H9 (cell line): ENCODE results near the gene FBXO48. TPM values are rescaled to one million over a fixed set of nuclear protein-coding genes. Genes with fewer than 3 reads are reported as not detected.

Experiments
- DNase-seq: peaks from one replicate; pipeline ENCODE4 v3.0.0-alpha.2; 2017
- H2AFZ ChIP-seq: one replicate; pipeline ENCODE4 v1.6.1; 2013; ENCODE audit warnings: mild to moderate bottlenecking, low read length, control low read depth, moderate library complexity
- H2AK5ac ChIP-seq: 2 replicates; pipeline ENCODE4 v1.6.1; 2013; ENCODE audit warnings: low read length, control low read depth, mixed read lengths; ENCODE audit not compliant: insufficient read length
- H2BK120ac ChIP-seq: one replicate; pipeline ENCODE4 v1.6.1; 2013; ENCODE audit warnings: low read depth, mild to moderate bottlenecking, low read length, control low read depth, inconsistent platforms; ENCODE audit not compliant: poor library complexity, severe bottlenecking
- H2BK12ac ChIP-seq: 2 replicates; pipeline ENCODE4 v1.6.1; 2013; ENCODE audit warnings: low read length, control low read depth, mixed read lengths, low read depth; ENCODE audit not compliant: insufficient read length
- H2BK15ac ChIP-seq: 2 replicates; pipeline ENCODE4 v1.6.1; 2013; ENCODE audit warnings: low read depth, low read length, control low read depth
- H2BK20ac ChIP-seq: one replicate; pipeline ENCODE4 v1.6.1; 2013; ENCODE audit warnings: low read depth, mild to moderate bottlenecking, low read length, control low read depth, inconsistent platforms; ENCODE audit not compliant: poor library complexity, severe bottlenecking
- H2BK5ac ChIP-seq: 2 replicates; pipeline ENCODE4 v1.6.1; 2013; ENCODE audit warnings: low read length, control low read depth, mixed read lengths; ENCODE audit not compliant: insufficient read length
- H3K14ac ChIP-seq: 2 replicates; pipeline ENCODE4 v1.6.1; 2013; ENCODE audit warnings: low read length, control low read depth; ENCODE audit not compliant: insufficient read depth
- H3K18ac ChIP-seq: 2 replicates; pipeline ENCODE4 v1.6.1; 2013; ENCODE audit warnings: low read depth, mild to moderate bottlenecking, mixed read lengths, low read length, control low read depth; ENCODE audit not compliant: insufficient read length
- H3K23ac ChIP-seq: 2 replicates; pipeline ENCODE4 v1.6.1; 2013; ENCODE audit warnings: low read length, control low read depth, mixed read lengths, low read depth; ENCODE audit not compliant: insufficient read length
- H3K23me2 ChIP-seq: 2 replicates; pipeline ENCODE4 v1.6.1; 2013; ENCODE audit warnings: low read depth, mild to moderate bottlenecking, mixed read lengths, low read length, control low read depth; ENCODE audit not compliant: insufficient read length, poor library complexity, severe bottlenecking
- H3K27ac ChIP-seq: 2 replicates; pipeline ENCODE4 v1.5.1; 2013; ENCODE audit warnings: low read length, control low read depth, mixed read lengths, low read depth; ENCODE audit not compliant: insufficient read length
- H3K27me3 ChIP-seq: 2 replicates; pipeline ENCODE4 v1.6.1; 2013; ENCODE audit warnings: low read length, control low read depth, inconsistent platforms; ENCODE audit not compliant: insufficient read depth
- H3K4ac ChIP-seq: 2 replicates; pipeline ENCODE4 v1.6.1; 2013; ENCODE audit warnings: low read depth, mild to moderate bottlenecking, control low read depth, inconsistent platforms, low read length, moderate library complexity
- H3K4me1 ChIP-seq: 2 replicates; pipeline ENCODE4 v1.6.1; 2013; ENCODE audit warnings: low read length, control low read depth, inconsistent platforms; ENCODE audit not compliant: insufficient read depth
- H3K4me2 ChIP-seq: 2 replicates; pipeline ENCODE4 v1.6.1; 2013; ENCODE audit warnings: low read length, control low read depth, mixed read lengths; ENCODE audit not compliant: insufficient read length, insufficient read depth
- H3K56ac ChIP-seq: 2 replicates; pipeline ENCODE4 v1.6.1; 2013; ENCODE audit warnings: low read depth, mild to moderate bottlenecking, mixed read lengths, low read length, control low read depth; ENCODE audit not compliant: insufficient read length
- H3K79me1 ChIP-seq: 2 replicates; pipeline ENCODE4 v1.6.1; 2013; ENCODE audit warnings: low read depth, mild to moderate bottlenecking, moderate library complexity, low read length, control low read depth, inconsistent platforms; ENCODE audit not compliant: insufficient read depth, poor library complexity, severe bottlenecking
- H3K79me2 ChIP-seq: 2 replicates; pipeline ENCODE4 v1.6.1; 2013; ENCODE audit warnings: low read length, control low read depth, inconsistent platforms; ENCODE audit not compliant: insufficient read depth
- H3K9ac ChIP-seq: 2 replicates; pipeline ENCODE4 v1.6.1; 2013; ENCODE audit warnings: low read length, control low read depth, mixed read lengths; ENCODE audit not compliant: insufficient read length; ENCODE audit errors: extremely low read depth
- H3K9me3 ChIP-seq: one replicate; pipeline ENCODE4 v1.6.1; 2013; ENCODE audit warnings: low read depth, low read length, inconsistent platforms; ENCODE audit not compliant: control insufficient read depth
- H3T11ph ChIP-seq: one replicate; pipeline ENCODE4 v1.6.1; 2013; ENCODE audit warnings: mild to moderate bottlenecking, low read length, control low read depth, inconsistent platforms
- H4K20me1 ChIP-seq: one replicate; pipeline ENCODE4 v1.6.1; 2013; ENCODE audit not compliant: control insufficient read depth, insufficient read length, insufficient read depth
- H4K5ac ChIP-seq: 2 replicates; pipeline ENCODE4 v1.6.1; 2013; ENCODE audit warnings: low read depth, mild to moderate bottlenecking, mixed read lengths, low read length, control low read depth; ENCODE audit not compliant: insufficient read length
- H4K8ac ChIP-seq: replicated peaks from 2 replicates; pipeline ENCODE4 v1.6.1; 2013; ENCODE audit warnings: low read length, control low read depth, mixed read lengths, low read depth; ENCODE audit not compliant: insufficient read length
- H4K91ac ChIP-seq: 2 replicates; pipeline ENCODE4 v1.6.1; 2013; ENCODE audit warnings: low read depth, mild to moderate bottlenecking, moderate library complexity, mixed read lengths, low read length, control low read depth; ENCODE audit not compliant: insufficient read length
- H3K27ac Mint-ChIP-seq, 3 experiments: 2 replicates in 2 of 3; 3 replicates in 1 of 3; pipeline ENCODE4 v1.8.0; 2020 to 2021; ENCODE audit warnings: mixed read lengths in 3 of 3, mild to moderate bottlenecking in 1 of 3, moderate library complexity in 1 of 3
- H3K27me3 Mint-ChIP-seq: 2 replicates; pipeline ENCODE4 v1.8.0; 2021; ENCODE audit warnings: low read depth, mild to moderate bottlenecking, moderate library complexity, mixed read lengths
- H3K36me3 Mint-ChIP-seq, 3 experiments: 2 replicates in 2 of 3; 3 replicates in 1 of 3; pipeline ENCODE4 v1.8.0; 2020 to 2021; ENCODE audit warnings: low read depth in 3 of 3, mixed read lengths in 3 of 3; ENCODE audit not compliant: insufficient read depth in 1 of 3
- H3K4me1 Mint-ChIP-seq, 2 experiments: 2 replicates each; pipeline ENCODE4 v1.8.0; 2020; ENCODE audit warnings: mixed read lengths in 2 of 2
- H3K4me3 Mint-ChIP-seq, 2 experiments: 2 replicates in 1 of 2; 3 replicates in 1 of 2; pipeline ENCODE4 v1.8.0; 2020 to 2021; ENCODE audit warnings: mild to moderate bottlenecking in 2 of 2, mixed read lengths in 2 of 2, moderate library complexity in 1 of 2
- H3K9me3 Mint-ChIP-seq, 2 experiments: 2 replicates in 1 of 2; 3 replicates in 1 of 2; pipeline ENCODE4 v1.8.0; 2020; ENCODE audit warnings: mild to moderate bottlenecking in 2 of 2, mixed read lengths in 2 of 2, moderate library complexity in 1 of 2
- CTCF ChIP-seq: fragments of 200-600 bp; sonication (generic); conservative IDR thresholded peaks from 3 replicates; pipeline ENCODE4 v1.8.0; 2021; ENCODE audit warnings: antibody characterized with exemption, mild to moderate bottlenecking
- WGBS: extraction: QIAGEN DNeasy Blood & Tissue Kit; methylation state at CpG from one replicate; pipeline ENCODE4 v1.1.7; 2013; ENCODE audit warnings: missing lambda C conversion rate, low lambda C conversion rate, mixed read lengths; ENCODE audit not compliant: insufficient read length; ENCODE audit errors: extremely low coverage; 5-methylcytosine and 5-hydroxymethylcytosine counted together
- total RNA-seq: library from RNA; stranded (reverse); gene quantifications from 2 replicates; pipeline ENCODE4 v1.2.1, GENCODE V29; 2021

Gene FBXO48
- total RNA-seq, 1 experiment from 2014 or later, result 1.4 TPM

- Histone ChIP-seq H3K79me1 (no peaks in the 10 kb centered on the region), H4K5ac (no peak overlapping the region), H2BK12ac (no peak overlapping the region), H3K56ac (no peak overlapping the region), H3K4me1 (no peaks in the 10 kb centered on the region), H3K9ac (no peak overlapping the region), H3K18ac (no peak overlapping the region), H2BK5ac (no peak overlapping the region), H4K8ac (no peak overlapping the region), H3K23ac (no peak overlapping the region), H3K23me2 (no peaks in the 10 kb centered on the region), H3T11ph (no peak overlapping the region), H3K27ac (no peak overlapping the region), H3K79me2 (no peaks in the 10 kb centered on the region), H3K4me2 (no peak overlapping the region), H3K14ac (no peak overlapping the region), H2AK5ac (no peak overlapping the region), H2BK20ac (no peak overlapping the region), H2BK15ac (no peak overlapping the region), H4K20me1 (no peaks in the 10 kb centered on the region), H4K91ac (no peak overlapping the region), H3K27me3 (no peaks in the 10 kb centered on the region), H2AFZ (no peak overlapping the region), H3K9me3 (no peaks in the 10 kb centered on the region), H2BK120ac (no peak overlapping the region), H3K4ac (no peak overlapping the region)
- H3K36me3 Mint-ChIP-seq, result no peaks in the 10 kb centered on the region
- H3K9me3 Mint-ChIP-seq, result no peaks in the 10 kb centered on the region; a peak in 1 of 5 replicates
- H3K4me3 Mint-ChIP-seq, result no peak overlapping the region
- H3K4me1 Mint-ChIP-seq, result peaks cover 8% of the 10 kb centered on the region in 2 experiments
- WGBS, result no CpG with 5 or more reads among the region's 2 CpGs
- H3K27ac Mint-ChIP-seq, result no peak overlapping the region
- no peak for DNase-seq
- TF ChIP-seq CTCF, result no peak
- no peaks in the 10 kb centered on the region for H3K27me3 Mint-ChIP-seq
Observed at GRCh38 chr2:68423966-68424650, 43.0 kb downstream of the FBXO48 start.
